T-helper 2 cell treated with Interferon-gamma antibody and Interleukin-4, amounts not matched to agents 5 μg/mL and 100 μg/mL, for 36 hours (primary cell): ENCODE data around the gene LRWD1.

Experiments
- DNase-seq: peaks from one replicate; pipeline ENCODE4 v3.0.0; 2021; ENCODE audit warnings: low spot score
- H3K27ac Mint-ChIP-seq: one replicate; pipeline ENCODE4 v1.8.0; 2021; ENCODE audit warnings: mild to moderate bottlenecking, mixed read lengths
- H3K27me3 Mint-ChIP-seq: one replicate; pipeline ENCODE4 v1.8.0; 2021; ENCODE audit warnings: low read depth, mixed read lengths
- H3K36me3 Mint-ChIP-seq: one replicate; pipeline ENCODE4 v1.8.0; 2021; ENCODE audit warnings: low read depth, mixed read lengths
- H3K4me1 Mint-ChIP-seq: one replicate; pipeline ENCODE4 v1.8.0; 2021; ENCODE audit warnings: low read depth, mixed read lengths
- H3K4me3 Mint-ChIP-seq: one replicate; pipeline ENCODE4 v1.8.0; 2022; ENCODE audit warnings: mild to moderate bottlenecking, moderate library complexity, mixed read lengths
- H3K9me3 Mint-ChIP-seq: one replicate; pipeline ENCODE4 v1.8.0; 2021; ENCODE audit warnings: mixed read lengths

LRWD1 gene

DNA sequence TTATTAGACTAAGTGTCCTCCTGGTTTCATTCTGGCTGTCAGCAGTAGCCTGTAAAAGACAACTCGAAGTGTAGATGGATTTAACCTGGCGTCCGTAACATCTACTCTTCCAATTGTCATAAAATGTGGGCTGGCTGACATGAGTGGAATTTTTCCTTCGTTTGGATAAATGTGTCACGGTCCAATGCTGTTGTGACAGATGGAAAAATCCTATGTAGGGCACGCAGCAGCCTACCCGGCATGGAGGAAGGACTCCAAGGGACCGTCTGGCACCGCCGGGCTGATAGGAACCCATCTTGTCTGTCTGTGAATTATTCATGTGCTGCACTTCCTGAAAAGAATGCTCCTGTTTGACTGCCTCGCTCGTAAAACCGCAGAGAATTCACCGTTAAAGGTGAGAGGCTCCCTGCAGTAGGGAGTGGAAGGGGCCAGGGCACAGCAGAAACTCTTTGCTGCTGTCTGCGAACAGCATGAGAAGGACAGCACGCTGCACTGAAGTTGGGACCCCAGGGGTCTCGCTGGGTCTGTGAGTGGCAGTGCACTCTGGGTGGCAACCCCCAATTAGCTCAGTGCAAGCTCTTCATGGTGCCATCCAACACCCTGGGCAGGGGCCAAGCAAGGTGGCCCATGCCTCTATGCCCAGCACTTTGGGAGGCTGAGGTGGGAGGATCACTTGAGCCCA, 33.0 kb upstream of the LRWD1 start:
- H3K9me3 Mint-ChIP-seq: no peaks in the 10 kb centered on the region
- H3K4me3 Mint-ChIP-seq: peak overlapping the region; percentile 77
- DNase-seq: peak; percentile 55
- peak overlapping the region; percentile 93 for H3K27ac Mint-ChIP-seq
- peaks cover 30% of the 10 kb centered on the region for H3K36me3 Mint-ChIP-seq
- peaks cover 47% of the 10 kb centered on the region for H3K4me1 Mint-ChIP-seq
- no peaks in the 10 kb centered on the region for H3K27me3 Mint-ChIP-seq

DNA sequence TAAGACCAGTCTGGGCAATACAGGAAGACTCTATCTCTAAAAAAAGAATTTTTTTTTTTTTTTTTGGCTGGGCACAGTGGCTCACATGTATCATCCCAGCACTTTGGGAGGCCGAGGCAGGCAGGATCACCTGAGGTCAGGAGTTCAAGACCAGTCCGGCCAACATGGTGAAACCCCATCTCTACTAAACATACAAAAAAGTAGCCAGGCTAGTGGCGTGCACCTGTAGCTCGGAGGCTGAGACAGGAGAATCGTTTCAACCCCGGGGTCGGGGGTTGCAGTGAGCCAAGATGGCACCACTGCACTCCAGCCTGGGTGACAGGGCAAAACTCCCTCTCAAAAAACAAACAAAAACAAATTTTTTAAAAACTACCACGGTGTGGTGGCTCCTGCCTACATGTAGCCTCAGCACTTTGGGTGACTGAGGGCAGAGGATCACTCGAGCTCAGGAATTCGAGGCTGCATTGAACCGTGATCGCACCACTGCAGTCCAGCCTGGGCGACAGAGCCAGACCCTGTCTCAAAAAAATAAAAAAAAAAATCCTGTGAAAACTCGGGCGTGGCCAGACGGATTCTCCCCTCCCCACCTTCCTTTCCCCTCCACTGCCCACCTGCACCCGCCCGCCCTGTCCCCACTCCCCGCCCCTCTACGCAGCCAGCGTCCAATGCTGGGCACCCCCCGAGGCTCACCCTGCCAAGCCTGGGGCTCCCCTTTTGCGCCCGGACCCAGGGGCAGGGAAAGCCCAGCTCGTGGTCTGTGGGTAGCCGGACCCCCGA, 32.2 kb upstream of the LRWD1 start:
- no peaks in the 10 kb centered on the region for H3K27me3 Mint-ChIP-seq
- H3K36me3 Mint-ChIP-seq: peaks cover 29% of the 10 kb centered on the region
- peaks cover 43% of the 10 kb centered on the region for H3K4me1 Mint-ChIP-seq
- no peaks in the 10 kb centered on the region for H3K9me3 Mint-ChIP-seq
- DNase-seq: no peak
- peak overlapping the region; percentile 93 for H3K27ac Mint-ChIP-seq
- peak overlapping the region; percentile 77 for H3K4me3 Mint-ChIP-seq

DNA sequence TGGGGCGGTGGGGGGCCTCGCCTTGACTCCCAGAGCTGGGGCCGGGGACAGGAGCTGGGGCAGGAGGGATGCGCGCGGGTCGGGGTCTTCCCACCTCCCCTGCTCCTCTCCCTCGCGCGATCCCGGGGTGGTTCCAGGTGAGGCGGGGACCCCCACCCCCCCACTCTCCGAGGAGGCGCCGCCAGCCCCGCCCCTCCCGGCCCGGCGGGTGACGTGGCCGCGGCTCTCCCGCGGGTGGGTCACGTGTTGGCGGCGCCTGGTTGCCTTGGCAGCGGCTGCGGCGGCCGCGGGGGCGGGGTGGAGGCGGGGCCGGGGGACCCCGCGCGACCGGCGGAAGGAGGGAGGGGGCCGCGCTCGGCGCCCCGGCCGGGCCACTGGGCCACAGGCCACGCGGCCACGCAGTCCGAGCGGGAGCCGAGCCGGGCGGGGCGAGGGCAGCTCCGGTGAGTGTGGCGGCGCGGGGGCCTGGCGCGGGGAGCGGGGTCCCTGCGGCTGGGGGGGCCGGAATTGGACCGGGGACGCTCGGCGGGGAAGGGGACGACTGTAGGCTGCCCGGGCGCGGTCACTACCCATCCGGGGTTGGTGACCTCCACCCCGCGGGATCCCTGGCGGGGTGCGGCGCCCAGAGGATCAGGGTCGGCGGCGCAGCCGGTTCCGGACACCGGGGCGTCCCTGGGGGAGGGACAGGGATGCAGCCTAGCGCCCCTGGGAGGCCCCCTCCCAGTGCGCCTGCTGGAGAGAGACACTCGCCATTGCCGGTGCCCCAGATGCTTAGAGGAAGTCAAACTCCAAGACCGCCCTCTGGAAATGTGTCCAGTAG, 31.4 kb upstream of the LRWD1 start, which contains the start of gene ORAI2:
Gene ORAI2 (plus strand): TSS at position 357 of the 820 bp plus-strand sequence. CDS start 5,382 bp downstream, outside the sequence.
- Mint-ChIP-seq H3K4me3 (peak within 1 kb of the TSS; percentile 89), H3K27me3 (no peaks in the 10 kb centered on the region), H3K9me3 (no peaks in the 10 kb centered on the region), H3K36me3 (peaks cover 29% of the 10 kb centered on the region), H3K27ac (peak within 1 kb of the TSS; percentile 93), H3K4me1 (peaks cover 40% of the 10 kb centered on the region)
- DNase-seq: peak; percentile 83

DNA sequence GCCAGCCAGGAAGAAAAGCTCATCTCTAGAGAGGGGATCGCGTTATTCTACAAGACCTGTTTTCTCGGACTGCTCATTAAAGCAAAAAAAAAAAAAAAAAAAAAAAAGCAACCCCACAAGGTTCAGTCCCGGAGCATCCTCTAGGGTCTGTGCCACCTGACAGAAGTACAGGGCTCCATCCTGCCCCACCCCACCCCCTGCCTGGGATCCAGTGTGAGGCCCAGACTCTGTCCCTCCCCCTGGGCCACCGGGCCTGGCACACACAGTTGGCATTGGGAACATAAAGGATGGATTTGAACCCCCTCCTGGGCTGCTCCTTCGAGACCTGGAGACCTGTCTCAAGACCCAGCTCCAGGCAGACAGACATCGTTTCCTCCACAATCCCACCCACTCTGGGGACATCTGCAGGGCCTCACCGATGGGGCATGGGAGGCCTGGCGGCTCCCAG, 30.7 kb upstream of the LRWD1 start:
- Mint-ChIP-seq H3K4me1 (peaks cover 39% of the 10 kb centered on the region), H3K36me3 (peaks cover 29% of the 10 kb centered on the region)

DNA sequence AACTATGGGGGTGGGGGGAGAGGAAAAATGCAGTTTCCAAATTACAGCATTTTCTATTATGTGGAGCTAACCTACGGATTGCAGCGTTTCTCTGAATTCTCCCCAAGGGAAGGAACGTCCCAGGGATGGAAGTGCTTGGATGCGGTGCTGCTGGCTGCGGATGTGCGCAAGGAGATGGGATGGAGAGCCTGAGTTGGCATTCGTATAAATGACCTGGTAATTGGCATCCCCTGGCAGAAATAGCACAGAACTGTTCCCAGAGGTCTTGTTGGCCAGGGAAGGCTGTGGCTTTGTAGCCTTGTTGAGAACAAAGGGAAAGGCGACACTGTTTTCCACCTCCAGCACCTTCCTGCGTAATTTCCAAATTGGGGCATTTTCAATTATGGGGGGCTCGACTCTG, 28.7 kb upstream of the LRWD1 start:
- no peaks in the 10 kb centered on the region for H3K9me3 Mint-ChIP-seq
- DNase-seq: no peak
- no peaks in the 10 kb centered on the region for H3K27me3 Mint-ChIP-seq
- peaks cover 24% of the 10 kb centered on the region for H3K4me1 Mint-ChIP-seq
- H3K4me3 Mint-ChIP-seq: peak overlapping the region; percentile 55
- H3K27ac Mint-ChIP-seq: no peak overlapping the region
- H3K36me3 Mint-ChIP-seq: peaks cover 21% of the 10 kb centered on the region

More for the DNA sequence above, 30.7 kb upstream of the LRWD1 start:
- Mint-ChIP-seq H3K27ac (peak overlapping the region; percentile 79), H3K27me3 (no peaks in the 10 kb centered on the region), H3K9me3 (no peaks in the 10 kb centered on the region), H3K4me3 (peak overlapping the region; percentile 89)
- DNase-seq: no peak

DNA sequence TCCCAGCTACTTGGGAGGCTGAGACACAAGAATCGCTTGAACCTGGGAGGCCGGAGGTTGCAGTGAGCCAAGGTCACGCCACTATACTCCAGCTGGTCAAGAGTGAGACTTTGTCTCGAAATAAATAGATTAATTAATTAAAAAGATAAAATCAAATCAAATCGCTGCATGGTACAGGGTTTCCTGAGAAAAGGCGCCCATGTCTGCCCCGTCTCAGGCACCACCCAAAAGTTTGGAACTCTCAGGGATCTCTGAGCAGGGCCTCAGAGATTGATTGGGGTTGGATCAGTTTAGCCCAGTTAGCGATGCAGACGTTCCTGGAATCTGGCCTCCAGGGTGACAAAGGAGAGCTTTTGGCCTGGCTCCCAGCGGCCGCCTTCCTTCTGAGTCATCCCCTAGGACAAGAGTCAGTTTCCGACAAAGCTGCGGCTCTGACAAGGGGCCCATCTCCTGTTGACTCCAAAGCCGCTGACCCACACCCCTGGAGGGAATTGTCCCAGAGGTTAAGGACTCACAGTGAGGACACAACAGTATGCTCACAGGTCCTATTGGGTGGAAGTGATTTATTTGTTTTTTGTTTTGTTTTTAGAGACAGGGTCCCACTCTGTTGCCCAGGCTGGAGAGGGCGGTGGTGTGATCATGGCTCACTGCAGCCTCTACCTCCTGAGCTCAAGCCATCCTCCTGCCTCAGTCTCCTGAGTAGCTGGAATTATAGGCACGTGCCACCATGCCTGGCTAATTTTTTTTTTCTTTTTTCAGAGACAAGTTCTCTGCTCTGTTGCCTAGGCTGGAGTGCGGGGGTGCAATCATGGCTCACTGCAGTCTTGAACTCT, 24.6 kb upstream of the LRWD1 start:
- peaks cover 27% of the 10 kb centered on the region for H3K36me3 Mint-ChIP-seq
- H3K4me3 Mint-ChIP-seq: no peak overlapping the region
- peaks cover 3% of the 10 kb centered on the region for H3K4me1 Mint-ChIP-seq
- DNase-seq: no peak
- no peaks in the 10 kb centered on the region for H3K27me3 Mint-ChIP-seq
- no peak overlapping the region for H3K27ac Mint-ChIP-seq
- H3K9me3 Mint-ChIP-seq: no peaks in the 10 kb centered on the region

DNA sequence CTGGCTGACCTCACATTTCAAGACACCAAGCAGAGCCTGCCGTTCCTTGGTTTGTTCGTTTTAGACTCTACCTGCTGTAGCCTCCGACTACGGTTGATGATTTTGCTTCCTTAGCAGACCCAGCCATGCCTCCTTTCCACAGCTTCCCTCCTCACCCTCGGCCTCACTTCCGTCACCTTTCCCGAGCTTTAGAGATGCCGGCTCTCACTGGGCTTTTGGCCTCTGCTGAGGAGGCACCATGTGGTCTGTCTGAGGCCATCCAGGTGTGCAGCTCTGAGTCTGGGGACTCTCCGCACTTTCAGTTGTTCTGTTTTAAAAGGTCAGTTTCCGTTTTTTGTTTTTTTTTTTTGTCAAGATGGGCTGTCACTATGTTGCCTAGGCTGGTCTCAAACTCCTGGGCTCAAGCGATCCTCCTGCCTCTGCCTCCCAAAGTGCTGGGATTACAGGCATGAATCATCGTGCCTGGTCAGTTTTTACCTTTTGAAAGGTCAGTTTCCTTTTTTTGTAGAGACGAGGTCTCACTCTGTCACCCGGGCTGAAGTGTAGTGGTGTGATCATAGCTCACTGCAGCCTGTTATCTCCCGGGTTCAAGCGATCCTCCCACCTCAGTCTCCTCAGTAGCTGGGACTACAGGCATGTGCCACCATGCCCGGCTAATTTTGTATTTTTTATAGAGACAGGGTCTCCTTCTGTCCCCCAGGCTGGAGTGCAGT, 19.7 kb upstream of the LRWD1 start:
- Mint-ChIP-seq H3K9me3 (no peaks in the 10 kb centered on the region), H3K4me3 (no peak overlapping the region), H3K27ac (no peak overlapping the region), H3K4me1 (no peaks in the 10 kb centered on the region), H3K27me3 (no peaks in the 10 kb centered on the region), H3K36me3 (peaks cover 22% of the 10 kb centered on the region)
- DNase-seq: no peak

DNA sequence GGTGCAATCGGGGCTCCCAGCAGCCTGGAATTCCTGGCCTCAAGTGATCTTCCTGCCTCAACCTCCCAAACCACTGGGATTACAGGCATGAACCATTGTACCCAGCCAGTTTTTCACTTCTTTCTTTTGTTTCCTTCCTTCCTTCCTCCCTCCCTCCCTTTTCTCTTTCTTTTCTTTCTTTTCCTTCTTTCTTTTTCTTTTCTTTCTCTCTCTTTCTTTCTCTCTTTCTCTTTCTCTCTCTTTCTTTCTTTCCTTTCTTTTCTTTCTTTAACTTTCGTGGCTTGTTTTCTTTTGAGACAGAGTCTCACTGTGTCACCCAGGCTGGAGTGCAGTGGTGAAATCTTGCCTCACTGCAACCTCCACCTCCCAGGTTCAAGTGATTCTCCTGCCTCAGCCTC, 19.1 kb upstream of the LRWD1 start:
- H3K4me1 Mint-ChIP-seq: no peaks in the 10 kb centered on the region
- no peaks in the 10 kb centered on the region for H3K27me3 Mint-ChIP-seq
- H3K36me3 Mint-ChIP-seq: peaks cover 22% of the 10 kb centered on the region
- H3K27ac Mint-ChIP-seq: no peak overlapping the region
- H3K4me3 Mint-ChIP-seq: no peak overlapping the region
- DNase-seq: no peak
- H3K9me3 Mint-ChIP-seq: no peaks in the 10 kb centered on the region

DNA sequence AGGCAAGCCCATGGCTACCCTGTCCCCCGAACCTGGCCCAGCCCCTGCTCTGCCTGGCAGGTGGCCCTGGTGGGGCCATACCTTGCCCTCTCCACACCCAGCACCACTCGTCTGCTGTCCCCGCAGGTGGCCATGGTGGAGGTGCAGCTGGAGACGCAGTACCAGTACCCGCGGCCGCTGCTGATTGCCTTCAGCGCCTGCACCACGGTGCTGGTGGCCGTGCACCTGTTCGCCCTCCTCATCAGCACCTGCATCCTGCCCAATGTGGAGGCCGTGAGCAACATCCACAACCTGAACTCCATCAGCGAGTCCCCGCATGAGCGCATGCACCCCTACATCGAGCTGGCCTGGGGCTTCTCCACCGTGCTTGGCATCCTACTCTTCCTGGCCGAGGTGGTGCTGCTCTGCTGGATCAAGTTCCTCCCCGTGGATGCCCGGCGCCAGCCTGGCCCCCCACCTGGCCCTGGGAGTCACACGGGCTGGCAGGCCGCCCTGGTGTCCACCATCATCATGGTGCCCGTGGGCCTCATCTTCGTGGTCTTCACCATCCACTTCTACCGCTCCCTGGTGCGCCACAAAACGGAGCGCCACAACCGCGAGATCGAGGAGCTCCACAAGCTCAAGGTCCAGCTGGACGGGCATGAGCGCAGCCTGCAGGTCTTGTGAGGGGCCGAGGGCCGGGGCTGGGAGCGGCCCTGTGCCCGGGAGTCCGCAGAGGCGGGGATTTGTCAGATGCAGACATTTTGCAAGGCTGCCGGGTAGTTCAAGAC, 18.2 kb upstream of the LRWD1 start:
- no peak overlapping the region for H3K27ac Mint-ChIP-seq
- no peak for DNase-seq
- H3K4me1 Mint-ChIP-seq: no peaks in the 10 kb centered on the region
- no peaks in the 10 kb centered on the region for H3K9me3 Mint-ChIP-seq
- H3K27me3 Mint-ChIP-seq: no peaks in the 10 kb centered on the region
- no peak overlapping the region for H3K4me3 Mint-ChIP-seq
- peaks cover 21% of the 10 kb centered on the region for H3K36me3 Mint-ChIP-seq

DNA sequence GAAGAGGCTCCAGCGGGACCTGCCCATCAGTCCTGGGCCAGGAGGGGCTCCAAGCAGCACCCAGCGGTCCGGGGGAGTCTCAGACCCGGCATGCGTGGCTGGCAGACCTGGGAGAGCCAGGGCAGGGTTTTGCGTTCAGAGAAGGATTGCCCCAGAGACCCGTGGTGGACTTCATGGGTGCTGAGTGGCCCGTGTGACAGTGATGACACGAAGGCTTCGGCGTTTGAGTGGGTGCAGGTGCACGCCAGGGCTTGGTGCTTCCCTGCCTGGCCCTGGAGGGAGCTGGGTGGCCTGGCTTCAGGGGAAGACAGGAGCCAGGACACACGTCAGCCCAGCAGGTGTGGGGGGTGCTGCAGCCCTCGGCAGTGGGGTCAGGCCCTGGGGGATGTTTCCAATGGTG, 17.5 kb upstream of the LRWD1 start:
- H3K9me3 Mint-ChIP-seq: no peaks in the 10 kb centered on the region
- no peaks in the 10 kb centered on the region for H3K27me3 Mint-ChIP-seq
- H3K36me3 Mint-ChIP-seq: peaks cover 16% of the 10 kb centered on the region
- H3K4me1 Mint-ChIP-seq: no peaks in the 10 kb centered on the region
- no peak overlapping the region for H3K4me3 Mint-ChIP-seq
- H3K27ac Mint-ChIP-seq: no peak overlapping the region
- no peak for DNase-seq

DNA sequence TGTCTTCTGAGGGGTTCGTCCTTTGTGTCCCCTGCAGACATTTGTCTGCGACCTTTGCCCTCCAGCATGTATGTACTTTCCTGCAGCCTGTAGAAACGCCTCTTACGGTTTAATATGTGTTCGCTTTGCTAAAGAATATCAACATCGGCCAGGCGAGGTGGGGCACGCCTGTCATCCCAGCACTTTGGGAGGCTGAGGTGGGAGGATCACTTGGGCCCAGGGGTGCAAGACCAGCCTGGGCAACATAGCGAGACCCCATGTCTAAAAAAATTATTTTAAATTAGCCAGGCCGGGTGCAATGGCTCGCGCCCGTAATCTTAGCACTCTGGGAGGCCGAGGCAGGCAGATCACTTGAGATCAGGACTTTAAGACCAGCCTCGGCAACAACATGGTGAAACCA, 15.6 kb upstream of the LRWD1 start:
- no peak for DNase-seq
- Mint-ChIP-seq H3K36me3 (peaks cover 13% of the 10 kb centered on the region), H3K9me3 (no peaks in the 10 kb centered on the region), H3K27ac (no peak overlapping the region), H3K4me3 (no peak overlapping the region), H3K27me3 (no peaks in the 10 kb centered on the region), H3K4me1 (no peaks in the 10 kb centered on the region)

DNA sequence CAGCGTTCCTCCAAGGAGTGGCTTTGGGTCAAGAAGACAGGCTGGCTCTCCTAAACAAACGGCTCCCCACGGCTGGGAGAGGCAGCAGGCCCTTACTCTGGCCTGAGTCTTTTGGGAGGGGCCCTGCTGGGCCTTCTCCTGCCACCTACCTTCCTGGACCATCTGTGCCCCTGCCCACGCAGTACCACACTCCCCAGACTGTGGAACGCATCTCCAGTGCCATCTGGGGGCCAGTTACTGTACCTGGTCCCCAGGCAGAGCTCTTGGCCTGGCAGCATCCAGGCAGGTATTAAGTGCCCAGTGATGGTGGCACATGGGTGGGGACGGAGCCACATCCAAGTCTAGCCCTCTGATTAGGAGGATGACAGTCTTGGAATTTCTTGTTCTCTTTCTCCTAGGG, 14.5 kb upstream of the LRWD1 start:
- H3K36me3 Mint-ChIP-seq: peaks cover 10% of the 10 kb centered on the region
- no peaks in the 10 kb centered on the region for H3K27me3 Mint-ChIP-seq
- no peaks in the 10 kb centered on the region for H3K9me3 Mint-ChIP-seq
- H3K4me3 Mint-ChIP-seq: no peak overlapping the region
- DNase-seq: peak; percentile 23
- no peak overlapping the region for H3K27ac Mint-ChIP-seq
- no peaks in the 10 kb centered on the region for H3K4me1 Mint-ChIP-seq
